SIG-M5 treated with dmso at 0.1 percent for 504 hours (cell line): ENCODE results near the gene HS6ST1.
"Not testable (repeated sequence)": the region's sequence is repeated elsewhere in the genome, so short reads cannot be mapped to it uniquely, and the experiment has no call there.

ENCODE experiments used
- DNase-seq: peaks from one replicate; lab custom pipeline; 2025; ENCODE audit not compliant: unreplicated experiment; lab: John Stamatoyannopoulos, UW

The HS6ST1 gene

DNA sequence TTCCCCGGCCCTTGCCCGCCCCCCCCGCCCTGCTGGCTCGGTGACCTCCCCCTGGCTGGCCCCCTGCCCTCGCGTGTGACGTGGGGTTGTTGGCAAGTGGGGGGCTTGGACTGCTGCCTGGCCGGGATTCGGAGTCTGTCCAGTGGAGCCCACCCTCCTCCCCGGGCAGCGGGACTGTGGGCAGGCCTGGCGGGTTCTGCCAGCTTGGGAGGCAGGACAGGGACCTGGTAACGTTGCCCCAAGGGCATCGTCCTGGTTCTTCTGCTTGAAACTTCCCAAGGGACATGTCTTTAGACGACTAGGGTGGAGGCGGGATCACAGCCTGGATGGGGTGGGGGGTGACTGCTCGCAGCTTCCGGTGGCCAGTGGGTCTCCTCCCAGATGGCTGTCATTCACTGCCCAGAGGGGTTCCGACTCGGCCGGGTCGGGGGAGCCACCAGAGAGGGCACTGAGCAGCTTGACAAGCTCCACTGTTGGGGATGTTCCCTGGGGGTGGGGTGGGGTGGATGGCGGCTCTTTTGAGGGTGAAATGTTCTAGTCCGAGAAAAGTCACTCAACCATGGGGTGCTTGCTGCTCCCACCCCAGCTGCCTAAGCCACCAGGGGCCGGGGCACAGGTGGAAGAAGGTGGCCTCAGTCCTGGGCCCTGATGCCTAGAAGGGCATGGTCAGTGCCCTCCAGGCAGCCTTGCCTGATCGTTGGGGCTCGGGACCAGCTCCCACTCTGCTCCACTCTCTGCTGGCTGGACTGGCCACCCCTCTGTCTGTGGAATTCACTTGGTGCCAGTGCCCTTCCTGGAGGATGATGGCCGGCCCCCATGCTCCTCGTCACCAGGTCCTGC, 4.3 kb upstream of the HS6ST1 start:
- no peak for DNase-seq

DNA sequence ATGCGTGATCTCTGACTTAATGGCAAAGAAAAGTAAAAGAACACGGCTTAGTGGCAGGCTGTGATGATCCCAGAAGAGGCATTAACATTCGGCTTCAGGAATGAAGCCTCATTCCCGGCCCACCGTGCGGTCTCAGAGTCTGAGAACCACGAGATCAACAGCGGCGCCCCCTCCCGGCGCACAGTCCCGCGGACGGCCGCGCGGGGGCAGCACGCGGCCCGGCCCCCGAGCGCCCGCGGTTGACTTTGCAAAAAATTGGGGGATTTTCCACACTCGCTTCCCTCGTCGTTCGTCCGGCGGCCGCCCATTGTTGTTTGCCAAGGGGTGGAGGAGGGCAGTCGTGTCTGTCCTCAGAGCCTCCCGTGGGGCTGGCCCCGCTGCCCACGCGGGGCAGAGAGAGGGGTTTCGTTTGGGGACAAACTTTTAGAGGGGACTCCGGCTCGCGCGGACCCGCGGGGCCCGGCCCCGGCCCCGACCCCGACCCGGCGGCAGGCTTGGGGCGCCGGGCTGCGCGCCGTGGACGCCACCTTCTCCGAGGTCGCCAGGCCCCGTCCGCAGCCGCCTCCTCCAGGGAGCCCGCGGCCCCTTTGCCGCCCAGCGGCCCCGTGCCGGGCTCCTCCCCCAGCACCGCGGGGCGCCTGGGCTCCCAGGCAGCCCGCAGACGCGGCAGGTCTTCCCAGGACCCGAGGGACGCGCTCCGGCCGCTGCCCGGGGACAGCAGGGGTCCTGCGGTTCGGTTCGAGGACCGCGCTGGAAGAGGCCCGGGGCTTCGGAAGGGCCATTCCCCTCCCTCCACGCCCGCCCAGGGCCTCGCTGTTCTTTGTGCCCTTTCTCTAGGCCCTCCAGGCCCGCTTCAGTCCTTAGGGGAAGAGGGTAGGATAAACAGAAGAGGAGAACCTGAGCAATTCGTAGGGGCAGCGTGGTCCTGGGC, 3.4 kb upstream of the HS6ST1 start:
- DNase-seq = peak; percentile 80

DNA sequence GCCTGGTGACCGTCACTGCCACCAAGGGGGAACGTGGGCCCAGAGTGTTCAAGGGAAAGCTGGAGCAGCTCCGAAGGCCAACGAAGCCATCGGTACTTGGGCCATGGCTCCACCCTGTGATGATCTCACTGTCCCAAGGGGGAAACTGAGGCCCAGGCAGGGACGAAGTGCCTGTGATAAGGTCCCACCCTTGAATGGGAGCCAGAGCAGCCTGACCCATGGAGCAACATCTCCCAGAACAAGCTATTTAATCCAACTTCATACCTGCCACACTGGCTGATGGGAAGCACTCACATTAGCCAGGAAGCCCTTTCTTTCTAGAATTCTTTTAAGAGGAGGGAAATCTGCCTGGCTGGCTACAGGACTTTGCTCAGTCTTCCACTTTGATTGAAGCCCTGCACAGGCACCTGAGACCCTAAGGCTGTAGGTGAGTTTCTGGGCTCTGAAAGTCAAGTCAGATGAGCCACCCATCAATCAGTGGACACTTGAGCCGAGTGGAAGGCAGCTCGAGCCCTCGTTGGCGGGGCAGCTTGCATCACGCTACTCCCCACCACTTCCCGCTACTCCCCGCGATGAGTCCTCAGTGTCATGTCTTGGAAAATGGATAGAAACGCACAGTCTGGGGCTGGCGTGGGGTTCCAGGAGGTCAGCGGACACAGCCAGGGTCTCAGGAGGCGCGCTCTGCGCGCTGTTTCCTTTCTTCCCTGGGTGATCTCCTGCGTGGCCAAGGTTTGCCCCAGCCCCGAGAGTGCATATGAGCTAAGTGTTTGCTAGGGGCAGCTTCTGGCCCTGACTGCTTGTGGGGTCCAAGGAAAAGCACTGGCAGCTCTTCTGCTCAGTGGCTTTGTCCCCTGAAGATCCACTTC, 2.5 kb upstream of the HS6ST1 start:
- no peak for DNase-seq

- no peak for DNase-seq
Measured at GRCh38 chr2:128320192-128320905, 1.7 kb upstream of the HS6ST1 start.

- no peak for DNase-seq
Measured at GRCh38 chr2:128319631-128320191, 1.0 kb upstream of the HS6ST1 start.

- DNase-seq = peak; percentile 12
Measured at GRCh38 chr2:128318245-128318644, 423 bp downstream of the HS6ST1 start.

DNA sequence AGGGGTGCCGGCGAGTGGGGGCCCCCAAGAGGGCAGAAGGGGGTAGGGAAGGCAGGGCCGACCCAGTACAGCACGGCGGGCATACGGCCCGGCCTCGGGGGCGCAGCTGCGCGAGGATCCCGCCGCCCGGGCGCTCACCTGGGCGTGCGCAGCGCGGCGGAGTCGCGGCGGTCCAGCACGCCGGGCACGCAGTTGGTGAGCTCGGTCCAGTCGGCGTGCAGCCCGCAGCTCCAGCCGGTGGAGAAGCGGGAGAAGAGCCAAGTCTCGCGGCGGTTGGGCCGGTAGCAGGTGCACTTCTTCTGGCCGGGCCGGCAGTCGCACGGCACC, 806 bp downstream of the HS6ST1 start:
- not testable (repeated sequence) for DNase-seq

GRCh38 chr2:128317181-128317898, 1.3 kb downstream of the HS6ST1 start:
- peak; percentile 60 for DNase-seq

GRCh38 chr2:128316777-128317180, 1.9 kb downstream of the HS6ST1 start:
- DNase-seq = no peak

- DNase-seq = no peak
Measured at GRCh38 chr2:128315829-128316776, 2.6 kb downstream of the HS6ST1 start.

DNA sequence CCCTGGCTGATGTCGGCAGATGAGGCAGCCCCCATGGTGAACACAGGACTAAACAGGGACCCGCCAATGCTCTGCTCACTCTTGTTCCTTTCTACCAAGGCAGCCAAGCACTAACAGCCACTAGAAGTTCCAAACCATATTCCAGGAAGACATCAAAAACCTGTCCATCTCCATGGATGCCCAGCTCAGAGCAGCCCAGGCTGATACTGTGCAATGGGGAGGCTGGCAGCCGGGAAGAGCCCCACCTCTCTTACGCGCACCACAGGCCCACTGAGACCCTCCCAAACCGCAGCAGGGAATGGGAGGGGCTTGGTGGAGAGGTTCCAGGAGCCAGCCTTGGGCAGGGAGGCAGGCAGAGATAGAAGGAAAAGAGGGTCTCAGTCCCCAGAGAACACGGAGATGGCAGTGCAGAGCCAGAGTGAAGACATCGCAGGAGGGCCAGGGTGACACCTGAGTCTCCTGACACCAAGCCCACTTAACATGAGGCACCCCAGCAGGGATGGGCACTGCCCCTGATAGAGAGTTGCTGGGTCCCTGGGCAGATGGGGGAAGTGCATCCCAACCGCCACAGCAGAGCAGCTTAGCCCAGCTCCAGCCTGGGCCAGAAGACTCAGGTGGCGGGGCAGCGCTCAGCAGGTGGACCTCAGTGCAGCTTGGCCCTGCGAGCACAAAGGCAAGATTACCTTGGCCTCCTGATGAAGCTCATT, 3.4 kb downstream of the HS6ST1 start:
- no peak for DNase-seq

- no peak for DNase-seq
Measured at GRCh38 chr2:128314348-128315121, 4.1 kb downstream of the HS6ST1 start.

- no peak for DNase-seq
Measured at GRCh38 chr2:128313931-128314347, 4.7 kb downstream of the HS6ST1 start.

- DNase-seq = no peak
Measured at GRCh38 chr2:128313091-128313836, 5.4 kb downstream of the HS6ST1 start.

GRCh38 chr2:128312411-128312810, 6.3 kb downstream of the HS6ST1 start:
- DNase-seq = no peak

- DNase-seq = no peak
Measured at GRCh38 chr2:128311755-128312341, 6.8 kb downstream of the HS6ST1 start.
